Calu3 (cell line): ENCODE measurements around the gene SRRM4. TPM values are rescaled to one million over a fixed set of nuclear protein-coding genes. Genes with fewer than 3 reads are reported as not detected.
A peak's percentile ranks its signal among the peaks of the same experiment; 100 is the strongest.

Experiments
- BruUV-seq: library from RNA; stranded (reverse); fragments of 400-500 nt; replicated peaks from 2 replicates; lab custom pipeline; 2021; lab: Mats Ljungman, UMichigan
- CTCF ChIA-PET: fragments of 300-600 bp; sonication (Branson Sonifier 250); formaldehyde crosslinking; loops from one replicate; lab custom pipeline; 2022; ENCODE audit warnings: antibody characterized with exemption; lab: Charles Lee
- DNase-seq: peaks from one replicate; pipeline ENCODE4 v3.0.0; 2022
- H3K27ac Mint-ChIP-seq: one replicate; pipeline ENCODE4 v1.8.0; 2022; ENCODE audit warnings: mixed read lengths; ENCODE audit not compliant: unreplicated experiment
- H3K27me3 Mint-ChIP-seq: one replicate; pipeline ENCODE4 v1.8.0; 2022; ENCODE audit warnings: mixed read lengths; ENCODE audit not compliant: unreplicated experiment
- H3K36me3 Mint-ChIP-seq: one replicate; pipeline ENCODE4 v1.8.0; 2022; ENCODE audit warnings: mild to moderate bottlenecking, moderate library complexity, mixed read lengths; ENCODE audit not compliant: insufficient read depth, unreplicated experiment
- H3K4me1 Mint-ChIP-seq: one replicate; pipeline ENCODE4 v1.8.0; 2022; ENCODE audit warnings: mild to moderate bottlenecking, low read depth, mixed read lengths; ENCODE audit not compliant: unreplicated experiment
- H3K4me3 Mint-ChIP-seq: one replicate; pipeline ENCODE4 v1.8.0; 2022; ENCODE audit warnings: mild to moderate bottlenecking, low read depth, moderate library complexity, mixed read lengths; ENCODE audit not compliant: unreplicated experiment
- H3K9me3 Mint-ChIP-seq: one replicate; pipeline ENCODE4 v1.8.0; 2022; ENCODE audit warnings: low read depth, mixed read lengths; ENCODE audit not compliant: unreplicated experiment
- CTCF ChIP-seq: fragments of 200-600 bp; IDR thresholded peaks from one replicate; pipeline ENCODE4 v1.8.0; 2022; ENCODE audit warnings: antibody characterized with exemption; ENCODE audit not compliant: unreplicated experiment
- intact Hi-C: fragments of 100-400 bp; cut with micrococcal nuclease; formaldehyde crosslinking; loops from one replicate; pipeline ENCODE4 v1.10.0; 2022; ENCODE audit not compliant: unreplicated experiment
- total RNA-seq: library from RNA; stranded (reverse); gene quantifications from 2 replicates; pipeline ENCODE4 v1.2.3, GENCODE V29; 2022

The SRRM4 gene
- total RNA-seq, 1 experiment from 2014 or later: not detected

- no TSS peak for BruUV-seq
- Mint-ChIP-seq H3K36me3 (no peaks in the 10 kb centered on the region), H3K4me1 (no peaks in the 10 kb centered on the region), H3K9me3 (peaks cover 2% of the 10 kb centered on the region), H3K27me3 (no peaks in the 10 kb centered on the region), H3K27ac (no peak overlapping the region), H3K4me3 (no peak overlapping the region)
- no peak for DNase-seq
- TF ChIP-seq CTCF: no peak
- intact Hi-C loops: no loop called here
- CTCF ChIA-PET: no interaction called here
Observed at GRCh38 chr12:119055977-119056376, 74.6 kb downstream of the SRRM4 start.

GRCh38 chr12:119060847-119061796 lies 79.8 kb downstream of the SRRM4 start:
- Mint-ChIP-seq H3K36me3 (no peaks in the 10 kb centered on the region), H3K9me3 (peaks cover 2% of the 10 kb centered on the region), H3K4me1 (no peaks in the 10 kb centered on the region), H3K27me3 (peaks cover under 1% of the 10 kb centered on the region), H3K27ac (no peak overlapping the region), H3K4me3 (no peak overlapping the region)
- CTCF ChIA-PET: no interaction called here
- intact Hi-C loops: no loop called here
- BruUV-seq: no TSS peak
- TF ChIP-seq CTCF: no peak
- peak; percentile 49 for DNase-seq

GRCh38 chr12:119068129-119068856 lies 87.0 kb downstream of the SRRM4 start:
- no peak for DNase-seq
- Mint-ChIP-seq H3K4me1 (no peaks in the 10 kb centered on the region), H3K27me3 (peaks cover 42% of the 10 kb centered on the region), H3K36me3 (no peaks in the 10 kb centered on the region), H3K9me3 (no peaks in the 10 kb centered on the region), H3K27ac (no peak overlapping the region), H3K4me3 (no peak overlapping the region)
- CTCF ChIA-PET: no interaction called here
- intact Hi-C loops: no loop called here
- BruUV-seq: no TSS peak
- no peak for TF ChIP-seq CTCF

GRCh38 chr12:119069147-119069642 lies 87.9 kb downstream of the SRRM4 start:
- no peak overlapping the region for H3K27ac Mint-ChIP-seq
- TF ChIP-seq CTCF: no peak
- no peaks in the 10 kb centered on the region for H3K9me3 Mint-ChIP-seq
- no peaks in the 10 kb centered on the region for H3K36me3 Mint-ChIP-seq
- H3K4me1 Mint-ChIP-seq: no peaks in the 10 kb centered on the region
- no peak overlapping the region for H3K4me3 Mint-ChIP-seq
- peaks cover 42% of the 10 kb centered on the region for H3K27me3 Mint-ChIP-seq
- CTCF ChIA-PET: no interaction called here
- BruUV-seq: no TSS peak
- intact Hi-C loops: no loop called here
- no peak for DNase-seq
